Motor neuron (in vitro differentiated cells): ENCODE results near the gene POLR2M. TPM values are rescaled to one million over a fixed set of nuclear protein-coding genes. Genes with fewer than 3 reads are reported as not detected.

Experiments used
- ATAC-seq, 8 experiments: fragments of 200-7000 bp; cut with Tn5 transposase; replicated peaks in 6 of 8; 2 replicates each; pipeline ENCODE4 v1.8.0; 2021; ENCODE audit warnings: mild to moderate bottlenecking in 8 of 8, moderate library complexity in 8 of 8
- H3K27ac ChIP-seq, 2 donors: fragments of 250-450 bp; sonication (Bioruptor Pico); 2 replicates each; pipeline ENCODE4 v1.9.0; 2021; ENCODE audit warnings: antibody characterized with exemption in 2 of 2, mild to moderate bottlenecking in 2 of 2, moderate library complexity in 1 of 2
- H3K4me1 ChIP-seq, 2 donors: fragments of 250-450 bp; sonication (Bioruptor Pico); replicated peaks in 1 of 2; 2 replicates each; pipeline ENCODE4 v1.6.1; 2021; ENCODE audit warnings: antibody characterized with exemption in 2 of 2, mild to moderate bottlenecking in 2 of 2, moderate library complexity in 1 of 2
- H3K4me3 ChIP-seq, 5 donors: fragments of 250-450 bp; sonication (Bioruptor Pico); 2 replicates each; pipeline ENCODE4 v1.9.0; 2021; ENCODE audit warnings: antibody characterized with exemption in 5 of 5, mild to moderate bottlenecking in 5 of 5, moderate library complexity in 4 of 5
- WGBS, 10 experiments: fragments of 450-650 bp; shearing (Covaris generic); methylation state at CpG; one replicate each; pipeline ENCODE4 v1.0.0; 2022; 5-methylcytosine and 5-hydroxymethylcytosine counted together
- in situ Hi-C, 9 experiments: fragments of 400-800 bp; cut with MboI; loops; one replicate each; pipeline ENCODE4 v1.15.0; 2021; ENCODE audit warnings: low sequenced_read_pairs in 9 of 9, low pct_unique_long_range_greater_than_20kb in 2 of 9; ENCODE audit not compliant: unreplicated experiment in 9 of 9
- total RNA-seq, 8 experiments: library from RNA; unstranded; fragments of 300-600 nt; gene quantifications; 2 replicates each; pipeline versions ENCODE4 v1.2.3 to v1.2.4, GENCODE V29; 2022

The POLR2M gene
- total RNA-seq, 8 experiments from 2014 or later: 20.9 to 55.2 (median 37.9) TPM

GRCh38 chr15:57751177-57751800, 44.8 kb downstream of the POLR2M start:
- no peak overlapping the region for H3K27ac ChIP-seq
- 0 to 92% (median 30%) methylated on average over 1 to 3 of the region's 3 CpGs; no CpG with 5 or more reads in 2 of the 10 experiments for WGBS, 10 experiments
- in situ Hi-C loops: loop anchor here in 2 of 9 experiments (5.0 to 25.0 kb wide), 2 partner anchors 111 kb away; no protein-coding TSS in a partner anchor

GRCh38 chr15:57752436-57752835, 45.9 kb downstream of the POLR2M start:
- H3K27ac ChIP-seq: no peak overlapping the region
- H3K4me1 ChIP-seq: peaks cover 5 to 7% of the 10 kb centered on the region in 2 donors
- no peak overlapping the region for H3K4me3 ChIP-seq
- WGBS, 10 experiments: 44 to 100% (median 81%) methylated on average over 1 to 6 of the region's 9 CpGs; no CpG with 5 or more reads in 1 of the 10 experiments
- in situ Hi-C loops: loop anchor here in 2 of 9 experiments (5.0 to 25.0 kb wide), 2 partner anchors 110 kb away; no protein-coding TSS in a partner anchor
- peak in 1 of 8 experiments; percentile 19 for ATAC-seq

More at GRCh38 chr15:57751177-57751800, 44.8 kb downstream of the POLR2M start:
- H3K4me3 ChIP-seq: no peak overlapping the region
- peak in 6 of 8 experiments; percentile 32 to 62 (median 55) for ATAC-seq
- H3K4me1 ChIP-seq: peaks cover 12 to 17% of the 10 kb centered on the region in 2 donors

DNA sequence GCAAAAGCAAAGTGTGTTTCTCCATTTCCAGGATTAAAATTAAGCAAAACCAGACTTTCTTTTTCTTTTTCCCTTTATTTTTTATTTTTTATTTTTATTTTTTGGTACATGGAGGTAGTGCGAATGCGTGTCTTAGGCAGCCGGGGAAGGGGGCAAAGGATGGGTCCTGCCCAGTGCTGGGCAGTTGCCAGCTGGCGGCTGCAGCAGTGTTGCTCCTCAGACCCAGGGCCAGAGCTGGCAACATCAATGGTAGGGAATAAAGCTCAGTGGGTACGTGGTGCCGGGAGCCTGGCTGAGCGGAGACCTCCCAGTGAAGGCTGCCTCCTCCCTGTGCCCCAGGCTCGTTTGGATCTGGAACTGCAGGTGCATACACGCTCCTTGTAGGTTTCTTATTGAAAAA, 46.3 kb downstream of the POLR2M start:
- WGBS, 10 experiments: 58 to 100% (median 90%) methylated on average over 2 to 7 of the region's 9 CpGs
- H3K27ac ChIP-seq: no peak overlapping the region
- no peak overlapping the region for H3K4me3 ChIP-seq

DNA sequence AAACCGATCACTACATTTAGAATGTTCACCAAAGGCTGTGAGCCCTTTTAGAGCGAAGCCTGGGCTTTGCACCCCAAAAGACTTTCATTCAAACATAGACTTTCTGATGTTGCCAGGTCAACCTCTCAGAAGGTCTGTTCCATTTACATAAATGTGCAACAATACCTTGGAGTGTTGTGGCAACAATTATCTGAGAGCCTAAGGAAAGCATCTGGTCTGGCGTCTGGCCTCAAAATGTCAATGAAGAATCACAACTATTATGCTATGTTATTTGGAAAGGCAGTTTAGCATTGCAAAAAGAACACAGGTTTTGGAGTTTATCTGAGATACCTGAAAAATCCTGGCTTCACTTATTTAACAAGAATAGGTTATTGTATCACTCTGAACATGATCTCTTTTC, 50.0 kb downstream of the POLR2M start:
- Histone ChIP-seq H3K4me1 (no peaks in the 10 kb centered on the region), H3K4me3 (no peak overlapping the region), H3K27ac (no peak overlapping the region)
- in situ Hi-C loops: loop anchor here in 1 of 9 experiments (25.0 kb wide), 1 partner anchor 106 kb away; no protein-coding TSS in a partner anchor
- ATAC-seq: no peak
- WGBS, 10 experiments: 80 to 100% (median 89%) methylated on average over 1 to 3 of the region's 3 CpGs; no CpG with 5 or more reads in 2 of the 10 experiments

More for the DNA sequence above, 46.3 kb downstream of the POLR2M start:
- ATAC-seq: no peak
- in situ Hi-C loops: loop anchor here in 2 of 9 experiments (5.0 to 25.0 kb wide), 2 partner anchors 109 kb away; no protein-coding TSS in a partner anchor
- H3K4me1 ChIP-seq: peaks cover 1 to 3% of the 10 kb centered on the region in 2 donors

DNA sequence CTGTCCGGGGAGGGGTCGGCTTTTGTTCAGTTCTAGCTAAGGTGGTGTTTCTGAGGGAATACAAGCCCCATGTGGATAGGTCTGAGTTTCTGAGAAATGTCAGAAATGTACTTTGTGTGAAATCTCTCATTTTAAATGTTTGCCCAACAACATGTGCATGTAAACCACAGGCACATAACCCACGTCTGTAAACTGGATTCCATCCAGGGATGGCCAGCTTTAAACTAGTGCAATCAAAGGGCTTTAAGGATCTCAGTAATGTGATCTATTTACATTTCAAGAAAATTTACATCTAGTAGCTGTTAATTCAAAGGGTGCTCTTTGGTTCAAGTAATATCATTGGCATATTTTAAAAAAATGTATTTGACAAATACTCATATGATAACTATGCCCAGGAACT, 52.0 kb downstream of the POLR2M start:
- 78 to 100% (median 86%) methylated on average over 2 to 3 of the region's 3 CpGs; no CpG with 5 or more reads in 6 of the 10 experiments for WGBS, 10 experiments
- no peak overlapping the region for H3K4me3 ChIP-seq
- in situ Hi-C loops: loop anchor here in 1 of 9 experiments (25.0 kb wide), 1 partner anchor 104 kb away; no protein-coding TSS in a partner anchor
- no peaks in the 10 kb centered on the region for H3K4me1 ChIP-seq
- H3K27ac ChIP-seq: no peak overlapping the region
- peak in 1 of 8 experiments; percentile 84 for ATAC-seq

DNA sequence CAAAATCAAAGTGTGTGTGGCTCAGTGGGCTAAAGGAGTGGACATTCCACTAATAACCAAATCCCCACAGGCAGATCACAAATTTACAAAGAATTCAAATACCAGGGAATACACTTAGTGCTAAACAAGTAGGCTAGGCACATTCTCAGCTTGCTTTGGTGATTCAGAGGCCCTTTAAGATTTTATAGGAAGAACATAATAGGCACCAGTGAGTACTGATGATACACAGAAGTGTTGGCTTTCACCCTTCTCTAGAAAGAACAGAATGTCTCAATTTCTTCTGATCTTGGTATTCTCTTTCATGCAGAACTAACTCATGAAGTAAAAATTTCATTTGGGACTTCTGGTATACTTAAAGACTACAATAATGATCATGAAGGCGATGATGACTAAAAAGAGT, 55.0 kb downstream of the POLR2M start:
- peak in 1 of 8 experiments; percentile 52 for ATAC-seq
- 63 to 100% (median 90%) methylated on average over 1 of the region's 1 CpG; no CpG with 5 or more reads in 5 of the 10 experiments for WGBS, 10 experiments
- no peak overlapping the region for H3K27ac ChIP-seq

DNA sequence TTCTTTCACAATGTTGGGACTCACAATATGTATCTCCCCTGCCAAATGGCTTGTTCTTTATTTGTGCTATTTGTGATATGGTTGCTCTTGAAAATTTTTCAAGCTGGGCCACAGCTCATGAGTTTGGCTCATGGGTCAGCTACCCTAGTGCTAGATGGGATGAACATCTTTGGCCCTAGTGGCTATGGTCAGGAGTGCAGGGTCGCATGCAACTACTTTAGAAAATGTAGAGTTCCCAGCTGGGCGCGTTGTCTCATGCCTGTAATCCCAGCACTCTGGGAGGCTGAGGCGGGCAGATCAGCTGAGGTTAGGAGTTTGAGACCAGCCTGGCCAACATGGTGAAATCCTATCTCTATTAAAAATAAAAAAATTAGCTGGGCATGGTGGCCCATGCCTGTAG, 55.8 kb downstream of the POLR2M start:
- in situ Hi-C loops: loop anchor here in 1 of 9 experiments (25.0 kb wide), 1 partner anchor 100 kb away; no protein-coding TSS in a partner anchor
- 100% methylated on average over 1 to 2 of the region's 4 CpGs; no CpG with 5 or more reads in 6 of the 10 experiments for WGBS, 10 experiments
- Histone ChIP-seq H3K4me3 (no peak overlapping the region), H3K4me1 (no peaks in the 10 kb centered on the region), H3K27ac (no peak overlapping the region)
- ATAC-seq: no peak

More for the DNA sequence above, 55.0 kb downstream of the POLR2M start:
- Histone ChIP-seq H3K4me1 (no peaks in the 10 kb centered on the region), H3K4me3 (no peak overlapping the region)
- in situ Hi-C loops: loop anchor here in 1 of 9 experiments (25.0 kb wide), 1 partner anchor 101 kb away; no protein-coding TSS in a partner anchor

- H3K27ac ChIP-seq: no peak overlapping the region
- no peak overlapping the region for H3K4me3 ChIP-seq
- no peaks in the 10 kb centered on the region for H3K4me1 ChIP-seq
- in situ Hi-C loops: loop anchor here in 1 of 9 experiments (25.0 kb wide), 1 partner anchor 99 kb away; no protein-coding TSS in a partner anchor
- ATAC-seq: no peak
- 0 to 83% (median 73%) methylated on average over 1 to 3 of the region's 5 CpGs; no CpG with 5 or more reads in 3 of the 10 experiments for WGBS, 10 experiments
These were observed 56.9 kb downstream of the POLR2M start for GRCh38 chr15:57763176-57763964.

Other genes starting within 250 kb of the POLR2M start
- under 1 TPM in 6 of 8 experiments, not detected in 2; 0.27 to 0.90 (median 0.46) TPM for gene MYZAP, start 114.8 kb upstream of the POLR2M start, total RNA-seq